HG02623 (cell line): ENCODE data around the gene COL9A2.

Experiments used
- ATAC-seq: cut with Tn5 transposase; IDR thresholded peaks from one replicate; pipeline ENCODE4 v1.9.1; 2021; ENCODE audit warnings: moderate library complexity; ENCODE audit not compliant: unreplicated experiment

The COL9A2 gene

DNA sequence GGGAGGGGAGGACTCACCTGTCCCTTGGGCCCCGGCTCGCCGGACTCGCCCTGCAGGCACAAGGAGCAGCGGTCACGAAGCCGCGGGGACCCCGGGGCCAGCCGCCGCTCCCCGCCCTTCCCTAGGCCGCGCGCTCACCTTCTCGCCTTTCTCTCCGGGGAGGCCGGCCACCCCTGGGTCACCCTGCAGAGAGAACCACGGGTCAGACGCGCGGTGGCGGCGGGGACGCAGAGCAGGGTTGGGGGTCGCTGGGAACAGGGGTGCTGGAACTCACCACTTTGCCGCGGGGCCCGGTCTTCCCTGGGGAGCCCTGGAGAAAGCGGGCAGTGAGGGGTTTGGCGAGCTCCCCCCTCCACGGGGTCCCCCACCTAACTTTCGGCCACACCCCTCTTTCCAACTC is 13.3 kb downstream of the COL9A2 start:
- ATAC-seq: no peak

DNA sequence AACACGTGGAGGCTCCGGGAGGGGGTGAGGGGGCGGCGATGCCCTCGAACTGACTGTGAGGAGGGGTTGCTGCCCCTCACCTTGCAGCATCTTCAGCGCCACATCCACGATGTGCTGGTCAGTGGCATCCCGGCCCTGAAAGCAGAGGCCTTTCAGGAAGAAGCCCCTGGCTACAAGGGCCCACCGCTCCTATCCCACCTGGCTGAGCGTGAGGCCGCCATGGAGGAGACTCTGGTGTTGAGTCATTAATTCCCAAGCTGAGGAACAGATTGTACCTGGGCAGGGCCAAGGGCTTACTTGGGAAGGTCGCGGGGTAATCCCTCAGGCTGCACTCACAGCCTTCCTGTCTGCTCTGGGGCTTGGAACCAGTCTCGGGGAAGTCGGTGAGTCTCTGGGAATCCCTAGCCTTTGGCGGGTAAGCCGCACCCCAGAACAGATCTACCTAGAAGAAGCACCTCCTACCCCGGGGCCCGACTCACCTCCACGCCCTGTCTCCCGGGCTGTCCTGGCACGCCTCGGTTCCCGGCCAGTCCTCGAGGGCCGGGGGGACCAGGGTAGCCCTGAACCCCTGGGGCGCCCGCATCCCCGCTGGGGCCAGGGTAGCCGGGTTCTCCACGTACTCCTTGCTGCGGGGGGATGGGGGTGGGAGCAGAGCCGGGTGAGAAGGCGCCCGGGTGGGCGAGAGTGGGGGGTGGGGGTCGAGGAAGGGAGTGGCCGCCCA is 13.9 kb downstream of the COL9A2 start:
- ATAC-seq: no peak

DNA sequence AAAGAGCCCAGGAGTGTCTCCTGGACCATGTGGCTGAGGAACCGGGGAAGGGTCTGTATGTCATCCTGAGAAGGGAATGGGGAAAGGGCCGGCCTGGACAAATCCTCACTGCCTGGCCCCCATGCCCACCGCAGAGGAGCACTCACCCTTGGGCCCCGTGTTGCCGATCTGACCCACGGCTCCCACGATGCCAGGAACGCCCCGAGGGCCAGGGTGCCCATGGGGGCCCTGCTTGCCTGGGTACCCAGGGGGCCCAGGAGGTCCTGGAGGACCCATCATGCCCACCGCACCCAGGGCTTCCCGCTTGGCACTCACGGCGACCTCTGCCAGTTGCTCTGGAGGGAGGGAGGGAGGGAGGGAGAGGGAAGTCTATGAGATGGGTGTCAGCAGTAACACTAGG is 14.6 kb downstream of the COL9A2 start:
- ATAC-seq: no peak

DNA sequence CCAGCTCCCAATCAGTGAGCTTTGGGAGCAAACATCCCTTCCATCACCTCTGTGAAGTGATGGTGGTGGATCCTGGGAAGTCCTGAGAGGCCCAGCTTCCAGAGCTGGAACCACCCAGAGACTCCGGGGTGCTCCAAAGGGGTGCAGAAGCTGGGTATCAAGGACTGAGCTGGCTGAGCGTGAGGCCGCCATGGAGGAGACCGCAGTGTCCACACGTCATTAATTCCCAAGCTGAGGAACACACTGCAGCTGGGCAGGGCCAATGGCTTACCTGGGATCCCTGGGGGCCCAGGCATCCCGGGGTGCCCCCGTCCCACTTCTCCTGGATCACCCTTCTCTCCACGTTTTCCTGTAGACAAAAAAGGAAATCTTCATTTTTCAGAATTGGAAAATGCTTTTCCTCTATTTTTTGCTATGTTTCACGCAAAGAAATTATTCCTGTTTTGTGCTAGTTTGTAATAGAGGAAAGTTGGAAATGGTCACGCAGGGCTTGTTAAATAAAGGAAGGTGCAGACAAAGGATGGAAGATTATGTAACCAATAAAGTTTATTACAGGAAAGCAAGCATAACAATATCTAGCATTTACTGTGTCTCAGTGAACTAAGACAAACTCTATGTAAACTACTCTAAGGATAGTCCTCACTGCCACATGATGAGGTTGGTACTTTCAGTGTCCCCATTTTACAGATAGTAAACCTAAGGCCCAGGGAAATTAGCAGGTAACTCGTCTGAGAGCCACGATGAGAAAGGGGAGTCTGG is 15.4 kb downstream of the COL9A2 start:
- no peak for ATAC-seq

DNA sequence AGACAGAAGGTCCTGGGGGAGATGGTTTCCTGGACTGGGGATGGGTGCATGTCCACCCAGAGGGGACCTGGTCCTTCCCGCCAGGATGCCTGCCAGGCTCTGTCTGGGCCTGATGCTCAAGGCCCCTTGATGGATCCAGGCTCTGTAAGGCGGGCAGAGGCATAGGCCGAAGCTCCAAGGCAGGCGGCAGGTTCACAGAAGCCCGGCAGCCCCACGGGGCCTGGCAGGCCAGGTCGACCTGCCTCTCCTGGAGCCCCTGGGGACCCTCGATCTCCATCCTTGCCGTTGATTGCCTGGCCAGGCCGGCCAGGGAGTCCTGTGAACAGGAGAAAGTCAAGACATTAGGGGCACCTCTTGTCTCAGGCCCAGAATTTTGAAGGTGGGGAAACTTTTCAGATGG is 16.0 kb downstream of the COL9A2 start:
- no peak for ATAC-seq

DNA sequence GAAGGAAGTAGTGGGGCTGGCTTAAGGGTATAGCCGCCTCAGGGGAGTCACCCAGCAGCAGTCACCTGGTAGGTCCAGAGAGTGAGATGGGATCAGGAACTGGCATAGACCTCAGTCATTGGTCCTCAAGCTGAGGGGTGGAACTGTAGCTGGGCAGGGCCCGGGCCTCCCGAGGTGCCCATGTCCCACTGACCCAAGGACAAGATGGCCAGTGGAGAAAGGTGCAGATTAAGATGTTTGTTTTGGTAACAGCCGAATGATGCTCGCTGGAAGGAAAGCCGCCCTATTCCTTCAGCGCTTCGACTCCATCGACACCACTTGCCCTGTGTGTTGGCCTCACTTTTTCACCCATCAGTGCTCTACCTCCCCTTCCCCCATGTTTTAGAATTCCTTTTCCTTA is 16.4 kb downstream of the COL9A2 start:
- ATAC-seq: no peak

DNA sequence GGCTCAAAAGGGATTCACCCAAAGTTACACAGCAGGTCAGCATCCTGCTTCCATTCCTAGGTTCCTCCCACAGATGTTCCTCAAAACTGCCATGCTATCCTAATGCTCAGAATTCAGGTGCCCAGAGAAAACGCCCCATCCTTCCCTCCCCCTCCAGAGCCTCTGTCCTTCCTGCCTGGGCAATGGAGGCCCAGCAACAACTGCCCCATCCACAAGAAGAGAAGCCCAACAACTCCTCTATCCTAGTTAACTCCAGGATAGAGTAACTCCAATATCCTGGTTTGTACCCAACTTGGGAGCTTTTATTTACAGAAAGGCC is 16.9 kb downstream of the COL9A2 start:
- ATAC-seq: no peak

DNA sequence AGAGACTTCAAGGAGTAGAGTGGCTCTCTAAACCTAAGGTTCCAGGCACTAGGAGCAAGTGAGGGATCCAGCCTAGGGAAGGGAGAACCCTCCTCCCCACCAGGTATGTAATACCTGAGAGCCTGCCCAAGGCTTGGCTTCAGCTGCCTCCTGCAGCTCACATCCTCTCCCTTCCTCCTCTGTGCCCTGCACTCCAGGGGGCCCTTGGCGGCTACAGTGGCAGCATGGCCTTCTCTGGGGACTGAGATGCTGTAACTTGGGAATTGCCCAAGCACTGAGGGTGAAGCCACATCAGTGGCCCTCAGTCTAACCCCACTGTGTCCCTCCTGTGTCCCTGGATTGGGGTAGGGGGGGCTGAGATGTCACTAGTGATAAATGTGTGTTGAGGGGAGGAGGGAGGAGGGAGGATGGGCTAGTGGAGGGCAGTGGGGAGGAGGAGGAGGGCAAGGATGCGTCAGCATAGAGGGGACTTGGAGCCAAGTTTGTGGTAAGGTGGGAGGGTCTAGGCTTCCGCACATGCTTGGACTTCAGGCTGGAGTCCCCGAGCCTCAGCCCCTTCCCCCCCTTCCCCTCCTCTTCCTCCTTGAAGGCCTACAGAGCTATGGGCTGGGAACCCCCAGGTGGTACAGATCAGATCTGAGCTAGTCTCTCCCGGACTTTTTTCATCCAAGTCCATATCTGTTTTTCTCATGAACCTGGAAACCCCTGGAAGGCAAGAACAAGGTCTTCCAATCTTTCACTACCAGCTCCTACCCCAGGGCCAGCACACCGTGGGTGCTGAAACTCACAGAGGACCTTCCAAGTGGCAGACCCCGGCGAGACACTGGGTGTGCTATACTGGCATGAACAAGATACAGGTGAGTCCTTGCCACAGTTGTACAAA is 17.5 kb downstream of the COL9A2 start:
- ATAC-seq: no peak

DNA sequence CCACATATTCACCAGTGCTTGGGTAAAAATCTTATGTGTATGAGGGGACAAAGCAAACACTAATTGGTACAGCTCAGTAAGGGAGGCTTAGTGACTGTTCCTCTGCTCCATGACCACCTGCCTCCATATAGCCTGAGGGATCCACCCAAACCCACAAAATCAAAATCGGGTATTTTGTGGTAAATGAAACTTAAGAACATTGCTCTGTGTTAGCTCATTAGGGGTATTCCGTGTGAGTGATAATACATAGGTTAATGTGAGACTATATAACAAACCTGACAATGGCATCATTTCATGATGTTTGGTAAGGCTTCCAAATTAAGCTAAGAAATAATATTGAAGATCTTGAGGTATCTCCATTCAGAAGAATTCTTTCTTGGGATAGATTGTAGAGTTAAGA is 25.8 kb downstream of the COL9A2 start:
- ATAC-seq: no peak

DNA sequence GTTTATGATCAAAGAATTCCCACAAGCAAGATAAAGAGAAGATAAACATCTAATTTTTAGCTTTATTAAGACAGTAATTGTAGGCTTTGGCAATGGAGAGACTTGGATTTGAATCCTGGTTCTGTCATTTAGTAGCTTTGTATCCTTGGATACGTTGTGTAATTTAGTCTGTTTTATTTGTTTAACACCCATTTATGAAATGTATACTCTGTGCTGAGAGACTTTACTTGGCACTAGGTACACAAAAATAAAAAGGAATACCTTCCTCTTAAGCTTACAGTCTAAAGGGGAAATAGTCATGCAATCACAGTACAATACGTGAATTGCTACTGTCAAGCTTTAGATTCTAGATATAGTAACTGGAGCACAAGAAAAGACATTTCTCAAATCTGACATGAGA is 35.2 kb downstream of the COL9A2 start:
- no peak for ATAC-seq

DNA sequence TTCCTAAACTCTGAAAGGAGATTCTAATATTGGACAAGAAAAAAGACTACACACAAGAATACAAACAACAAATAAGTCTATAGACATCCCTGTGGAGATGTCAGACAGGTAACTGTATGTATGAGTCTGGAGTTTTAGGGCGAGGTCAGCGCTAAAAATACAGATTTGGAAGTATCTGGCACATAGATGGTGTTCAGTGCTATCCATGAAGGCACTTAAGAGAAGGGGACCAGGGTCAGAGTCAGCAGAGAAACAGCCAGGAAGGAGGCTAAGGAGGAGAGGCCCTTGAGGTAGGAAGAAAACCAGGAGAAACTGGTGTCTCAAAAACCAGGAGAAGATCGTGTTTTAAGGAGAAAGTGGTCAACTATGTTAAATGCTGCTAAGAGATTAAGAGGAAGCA is 41.0 kb downstream of the COL9A2 start:
- no peak for ATAC-seq

DNA sequence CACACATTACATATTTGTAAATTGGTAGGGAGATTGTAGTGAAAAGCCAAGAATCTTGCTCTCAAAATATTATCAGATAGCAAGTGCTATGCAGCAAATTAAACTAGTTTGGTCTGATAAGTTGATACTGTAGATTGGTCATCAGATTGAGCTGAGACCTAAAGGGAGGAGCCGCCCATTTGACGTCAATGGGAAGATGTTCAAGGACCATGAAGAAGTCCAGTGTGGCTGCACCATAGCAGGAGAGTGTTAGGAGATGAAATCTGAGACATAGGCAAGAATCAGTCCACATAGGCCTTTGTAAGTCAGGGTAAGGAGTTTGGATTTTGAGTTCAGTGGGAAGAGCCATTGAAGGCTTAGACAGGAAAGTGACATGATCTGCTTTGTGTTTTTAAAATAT is 42.8 kb downstream of the COL9A2 start:
- ATAC-seq: no peak

DNA sequence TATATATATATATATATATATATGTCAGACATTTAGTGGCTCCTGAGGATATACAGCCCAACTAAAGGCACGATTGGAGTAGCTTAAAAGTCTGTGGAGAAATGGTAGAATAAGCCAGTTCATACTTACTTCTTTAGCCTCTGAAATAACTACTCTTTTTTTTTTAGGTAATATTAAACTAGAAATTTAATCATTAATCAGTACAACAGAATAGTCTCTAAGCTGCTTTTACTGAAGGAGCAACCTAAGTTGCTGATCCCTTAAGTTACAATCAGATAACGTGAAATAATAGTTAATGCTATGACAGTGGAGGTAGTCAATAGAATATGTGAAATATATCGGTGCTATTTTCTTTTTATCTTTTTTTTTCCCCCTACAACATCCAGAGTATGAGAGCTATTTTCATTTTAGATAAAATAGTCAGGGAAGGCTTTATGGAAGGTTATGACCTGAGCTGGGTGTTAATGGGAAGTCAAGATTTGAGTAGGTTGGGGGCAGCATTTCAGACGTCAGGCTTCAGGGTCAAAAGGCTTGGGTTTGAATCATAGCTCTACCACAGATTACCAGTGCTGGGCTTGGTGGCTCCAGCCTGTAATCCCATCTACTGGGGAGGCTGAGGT is 43.4 kb downstream of the COL9A2 start:
- no peak for ATAC-seq

DNA sequence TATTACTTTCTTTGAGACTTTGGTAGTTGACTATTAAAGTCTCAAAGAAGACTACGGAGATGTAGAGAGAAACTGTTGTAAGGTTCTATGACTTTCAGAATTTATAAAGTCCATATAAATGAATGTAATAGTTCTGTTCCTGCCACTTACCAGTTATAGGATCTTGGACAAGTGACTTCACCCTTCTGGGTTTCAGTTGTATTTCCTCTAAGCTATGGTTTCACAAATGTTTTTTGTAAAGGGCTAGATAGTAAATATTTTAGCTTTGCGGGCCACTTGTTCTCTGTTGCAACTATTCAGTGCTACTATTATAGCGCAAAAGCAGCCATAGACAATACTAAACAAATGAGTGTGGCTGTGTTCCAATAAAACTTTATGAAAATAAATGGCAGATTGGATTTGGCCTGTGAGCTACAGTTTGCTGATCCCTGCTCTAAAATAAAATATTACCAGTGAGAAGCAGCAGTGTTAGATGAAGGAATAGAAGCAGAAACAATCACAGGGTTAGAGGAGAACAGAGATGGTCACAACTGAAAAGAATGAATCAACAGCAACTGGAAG is 44.4 kb downstream of the COL9A2 start:
- ATAC-seq: no peak

DNA sequence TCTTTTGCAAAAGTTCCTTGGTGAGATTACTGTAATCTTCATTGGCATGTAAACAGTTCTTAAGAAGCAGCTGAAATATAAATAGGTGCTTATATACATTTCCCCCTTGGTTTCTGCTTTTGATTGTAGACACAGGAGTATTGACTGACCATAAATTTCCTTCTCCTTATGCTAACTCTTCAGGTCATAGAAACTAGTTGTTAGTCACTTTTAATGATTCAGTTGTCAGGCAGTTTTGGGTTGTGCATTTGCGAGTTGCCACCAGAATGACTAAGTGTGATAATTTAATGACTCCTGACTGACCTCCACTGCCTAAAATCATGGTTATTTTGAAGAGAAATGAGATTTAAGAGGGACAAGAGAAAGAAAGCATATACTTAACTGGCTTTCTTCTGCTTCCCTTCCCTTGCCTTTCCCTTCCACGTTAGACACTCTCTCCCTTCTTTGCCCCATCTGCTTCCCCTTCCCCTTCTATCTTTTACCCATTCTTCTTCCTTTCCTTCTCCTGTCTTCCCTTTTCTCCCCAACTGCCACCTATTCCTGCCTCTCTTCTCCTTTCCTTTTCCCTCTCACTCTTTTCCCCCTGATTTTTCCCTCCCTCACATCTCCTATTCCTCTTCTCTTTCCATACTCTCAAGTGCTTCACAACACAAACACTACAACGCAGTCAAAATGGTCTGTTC is 46.8 kb downstream of the COL9A2 start:
- no peak for ATAC-seq

DNA sequence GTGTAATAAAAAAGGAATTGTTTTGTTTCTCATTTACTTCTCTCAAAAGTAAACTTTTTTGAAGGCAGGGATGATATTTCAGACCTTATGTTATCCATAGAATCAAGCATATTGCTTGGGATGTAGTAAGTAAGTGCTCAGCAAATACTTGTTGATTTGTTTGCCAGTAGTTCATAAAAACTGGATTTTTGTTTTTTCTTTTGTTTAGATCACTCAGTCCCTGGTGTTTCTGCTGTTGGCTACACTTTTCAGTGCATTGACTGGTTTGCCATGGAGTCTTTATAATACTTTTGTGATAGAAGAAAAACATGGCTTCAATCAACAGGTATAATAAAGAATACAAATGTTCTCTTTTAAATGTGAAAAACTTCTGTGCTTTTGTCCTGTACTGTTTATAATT is 48.9 kb downstream of the COL9A2 start:
- ATAC-seq: no peak

DNA sequence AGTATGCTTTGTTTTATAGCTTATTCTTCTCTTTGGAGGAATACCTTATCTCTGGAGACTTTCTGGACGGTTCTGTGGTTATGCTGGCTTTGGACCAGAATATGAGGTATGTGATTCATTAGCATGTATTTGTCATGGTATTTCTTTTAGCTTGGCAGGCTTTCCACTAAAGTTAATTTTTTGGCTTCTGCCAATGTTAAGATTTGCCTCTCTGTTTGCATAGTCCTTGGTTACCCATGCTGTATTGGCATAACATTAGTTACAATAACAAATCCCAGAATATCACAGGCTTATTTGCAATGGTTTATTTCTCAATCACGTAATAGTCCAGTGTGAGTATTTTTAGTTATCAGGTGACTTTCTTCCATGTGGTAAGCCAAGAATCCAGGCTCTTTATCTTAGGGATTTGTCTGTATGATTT is 49.3 kb downstream of the COL9A2 start:
- no peak for ATAC-seq

DNA sequence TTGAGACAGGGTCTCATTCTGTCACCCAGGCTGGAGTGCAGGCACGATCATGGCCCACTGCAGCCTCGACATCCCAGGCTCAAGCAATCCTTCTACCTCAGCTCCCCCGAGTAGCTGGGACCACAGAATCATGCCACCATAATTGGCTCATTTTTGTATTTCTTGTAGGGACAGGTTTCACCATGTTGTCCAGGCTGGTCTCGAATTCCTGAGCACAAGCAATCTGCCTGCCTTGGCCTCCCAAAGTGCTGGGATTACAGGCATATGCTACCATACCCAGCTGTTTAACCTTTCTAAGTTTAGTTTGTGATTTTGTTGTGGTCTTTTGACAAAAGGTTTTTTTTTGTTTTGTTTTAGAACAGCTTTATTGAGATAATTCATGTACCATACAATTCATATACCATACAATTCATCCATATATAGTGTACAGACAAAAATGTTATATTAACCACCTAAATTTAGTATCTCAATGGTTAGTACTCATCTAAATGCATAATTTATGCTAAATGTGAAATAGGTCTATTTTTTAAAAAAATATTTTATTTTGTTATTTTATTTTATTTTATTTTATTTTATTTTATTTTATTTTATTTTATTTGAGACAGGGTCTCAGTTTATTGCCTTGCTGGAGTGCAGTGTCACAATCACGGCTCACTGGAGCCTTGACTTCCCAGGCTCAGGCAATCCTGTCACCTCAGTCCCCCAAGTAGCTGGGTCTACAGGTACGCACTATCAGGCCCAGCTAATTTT is 50.1 kb downstream of the COL9A2 start:
- no peak for ATAC-seq

DNA sequence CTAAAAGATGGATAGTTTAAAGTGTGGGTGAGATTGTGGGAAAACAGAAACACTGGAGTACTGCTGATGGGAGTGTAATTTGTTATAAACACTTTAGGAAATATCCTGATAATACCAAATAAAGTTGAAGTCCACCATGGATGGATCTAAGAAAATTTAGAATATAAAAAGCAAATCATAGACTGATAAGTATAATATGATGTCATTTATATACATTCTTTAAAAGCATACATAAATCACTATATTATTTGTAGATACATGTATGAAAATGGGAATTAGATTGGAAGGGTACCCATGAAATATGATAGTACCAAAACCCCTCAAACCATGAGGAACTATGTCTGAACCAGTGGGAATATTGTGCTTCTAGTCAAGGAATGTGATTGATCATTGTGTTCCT is 51.2 kb downstream of the COL9A2 start:
- ATAC-seq: no peak

DNA sequence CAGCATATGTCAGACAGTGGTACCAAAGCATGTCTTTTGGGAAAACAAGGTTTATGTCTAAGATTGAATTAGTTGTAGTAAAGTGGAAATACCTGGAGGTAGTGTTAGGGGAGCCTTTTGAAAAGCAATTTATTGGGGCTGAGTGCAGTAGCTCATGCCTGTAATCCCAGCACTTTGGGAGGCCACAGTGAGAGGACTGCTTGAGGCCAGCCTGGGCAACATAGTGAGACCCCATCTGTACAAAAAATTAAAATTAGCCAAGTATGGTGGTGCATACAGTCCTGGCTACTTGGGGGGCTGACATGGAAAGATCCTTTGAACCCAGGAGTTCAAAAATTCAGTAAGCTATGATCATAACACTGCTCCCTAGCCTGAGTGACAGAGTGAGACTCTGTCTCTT is 51.8 kb downstream of the COL9A2 start:
- no peak for ATAC-seq
